HepG2 (cell line): ENCODE data around the gene PDRG1. TPM values are rescaled to one million over a fixed set of nuclear protein-coding genes. Genes with fewer than 3 reads are reported as not detected.

Experiments used
- ARID4A ChIP-seq: sonication (generic); formaldehyde crosslinking; IDR thresholded peaks from 2 replicates; pipeline ENCODE4 v1.5.0; 2020; ENCODE audit warnings: mild to moderate bottlenecking, missing genetic modification reagents, borderline replicate concordance
- ARNT2 ChIP-seq: sonication (generic); formaldehyde crosslinking; IDR thresholded peaks from 2 replicates; pipeline ENCODE4 v1.8.0; 2022; ENCODE audit warnings: mild to moderate bottlenecking, low read depth, missing genetic modification reagents, moderate library complexity
- CAMTA2 ChIP-seq: sonication (generic); formaldehyde crosslinking; IDR thresholded peaks from 2 replicates; pipeline ENCODE4 v1.4.0; 2020; ENCODE audit warnings: mild to moderate bottlenecking, missing genetic modification reagents, borderline replicate concordance
- CHCHD3 ChIP-seq: sonication (generic); formaldehyde crosslinking; IDR thresholded peaks from 2 replicates; pipeline ENCODE4 v1.8.0; 2022; ENCODE audit warnings: mild to moderate bottlenecking, missing genetic modification reagents, moderate library complexity
- DMTF1 ChIP-seq: sonication (generic); formaldehyde crosslinking; IDR thresholded peaks from 2 replicates; pipeline ENCODE4 v1.4.0; 2020; ENCODE audit warnings: mild to moderate bottlenecking, missing genetic modification reagents
- EEA1 ChIP-seq: sonication (generic); formaldehyde crosslinking; IDR thresholded peaks from 2 replicates; pipeline ENCODE4 v1.5.1; 2020; ENCODE audit warnings: mild to moderate bottlenecking, missing genetic modification reagents, borderline replicate concordance
- FOSL2 ChIP-seq: sonication (generic); formaldehyde crosslinking; IDR thresholded peaks from 2 replicates; pipeline ENCODE4 v1.4.0; 2020; ENCODE audit warnings: missing genetic modification reagents
- MAFF ChIP-seq: IDR thresholded peaks from 2 replicates; pipeline ENCODE4 v1.6.1; 2011; ENCODE audit warnings: low read depth, low read length, improper control_type of control experiment
- MLX ChIP-seq: IDR thresholded peaks from 2 replicates; pipeline ENCODE4 v1.6.1; 2016
- PAF1 ChIP-seq: IDR thresholded peaks from 2 replicates; pipeline ENCODE4 v1.6.1; 2016; ENCODE audit warnings: missing genetic modification reagents, missing compliant biosample characterization
- PAXIP1 ChIP-seq: sonication (generic); formaldehyde crosslinking; conservative IDR thresholded peaks from 2 replicates; pipeline ENCODE4 v1.4.0; 2020; ENCODE audit warnings: mild to moderate bottlenecking, missing genetic modification reagents, moderate library complexity
- PRMT3 ChIP-seq: sonication (generic); formaldehyde crosslinking; IDR thresholded peaks from 2 replicates; pipeline ENCODE4 v1.8.1; 2022; ENCODE audit warnings: low read depth, mild to moderate bottlenecking, moderate library complexity, missing genetic modification reagents, borderline replicate concordance
- ZSCAN29 ChIP-seq: sonication (generic); formaldehyde crosslinking; conservative IDR thresholded peaks from 2 replicates; pipeline ENCODE4 v1.4.0; 2020; ENCODE audit warnings: mild to moderate bottlenecking, missing genetic modification reagents
- polyA plus RNA-seq, 8 experiments: library from polyadenylated mRNA; depleted of rRNA in 3 of 8; stranded (reverse) in 7 of 8; unstranded in 1 of 8; fragments of >200 nt; fragmentation: Illumina TruSeq in 4 of 8; extraction: Trizol in 4 of 8; gene quantifications; 2 replicates each; pipeline versions ENCODE4 v1.2.1 to v1.2.3, GENCODE V29; 2011 to 2016; ENCODE audit warnings: low read depth in 4 of 8, missing spikeins in 1 of 8, mixed read lengths in 1 of 8; ENCODE audit not compliant: insufficient read depth in 1 of 8
- total RNA-seq, 5 experiments: library from RNA; depleted of rRNA; stranded (reverse); fragments of >200 nt; fragmentation: Illumina TruSeq; extraction: Trizol; gene quantifications; 2 replicates each; pipeline ENCODE4 v1.2.3, GENCODE V29; 2016; ENCODE audit warnings: low read depth in 1 of 5
- TF ChIP-seq, protein P1 (sequence below): sonication (generic); formaldehyde crosslinking; IDR thresholded peaks from 2 replicates; pipeline ENCODE4 v1.9.0; 2021; ENCODE audit warnings: missing genetic modification reagents, borderline replicate concordance

PDRG1 gene
- total and polyA plus RNA-seq, 2 of the 13 experiments (the other 11 are each of a cell fraction or from before 2014, with no cell fraction given) = 16.6 to 18.0 TPM

DNA sequence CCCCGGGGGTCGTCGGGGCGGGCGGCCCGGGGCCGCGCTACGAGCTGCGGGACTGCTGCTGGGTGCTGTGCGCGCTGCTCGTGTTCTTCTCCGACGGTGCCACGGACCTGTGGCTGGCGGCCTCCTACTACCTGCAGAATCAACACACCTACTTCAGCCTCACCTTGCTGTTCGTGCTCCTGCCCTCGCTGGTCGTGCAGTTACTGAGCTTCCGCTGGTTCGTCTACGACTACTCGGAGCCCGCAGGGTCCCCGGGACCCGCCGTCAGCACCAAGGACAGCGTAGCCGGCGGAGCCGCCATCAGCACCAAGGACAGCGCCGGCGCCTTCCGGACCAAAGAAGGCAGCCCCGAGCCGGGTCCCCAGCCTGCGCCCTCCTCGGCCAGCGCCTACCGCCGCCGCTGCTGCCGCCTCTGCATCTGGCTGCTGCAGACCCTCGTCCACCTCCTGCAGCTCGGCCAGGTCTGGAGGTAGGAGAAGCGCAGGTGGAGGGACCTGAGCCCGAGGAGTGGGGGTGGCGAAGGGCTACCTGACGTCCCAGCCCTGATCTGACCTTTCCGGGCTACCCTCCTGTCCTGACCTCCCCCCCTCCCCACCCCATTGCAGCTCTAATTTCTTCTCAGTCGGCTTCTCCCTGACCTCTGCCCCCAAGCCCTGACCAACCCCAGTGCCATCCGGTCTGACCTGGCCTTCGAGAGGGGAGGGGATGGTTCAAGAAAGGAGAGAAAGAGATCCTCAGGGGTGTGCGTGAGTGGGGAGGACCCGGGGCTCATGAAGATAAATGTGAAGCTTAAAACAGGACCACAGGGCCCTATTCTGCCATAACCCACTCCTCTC lies 16.7 kb upstream of the PDRG1 start (continued):
- TF ChIP-seq PAXIP1 (CRISPR knock-in tag) (peak; percentile 93), CHCHD3 (CRISPR knock-in tag) (peak; percentile 100), FOSL2 (CRISPR knock-in tag) (peak; percentile 97), ARID4A (peak; percentile 100), ZSCAN29 (CRISPR knock-in tag) (peak; percentile 99), PRMT3 (peak; percentile 100), MLX (CRISPR knock-in tag) (peak; percentile 99), DMTF1 (peak; percentile 100), EEA1 (peak; percentile 100), ARNT2 (CRISPR knock-in tag) (peak; percentile 100), PAF1 (CRISPR knock-in tag) (peak; percentile 100), MAFF (no peak), CAMTA2 (peak; percentile 100)
- TF ChIP-seq, protein P1, sequence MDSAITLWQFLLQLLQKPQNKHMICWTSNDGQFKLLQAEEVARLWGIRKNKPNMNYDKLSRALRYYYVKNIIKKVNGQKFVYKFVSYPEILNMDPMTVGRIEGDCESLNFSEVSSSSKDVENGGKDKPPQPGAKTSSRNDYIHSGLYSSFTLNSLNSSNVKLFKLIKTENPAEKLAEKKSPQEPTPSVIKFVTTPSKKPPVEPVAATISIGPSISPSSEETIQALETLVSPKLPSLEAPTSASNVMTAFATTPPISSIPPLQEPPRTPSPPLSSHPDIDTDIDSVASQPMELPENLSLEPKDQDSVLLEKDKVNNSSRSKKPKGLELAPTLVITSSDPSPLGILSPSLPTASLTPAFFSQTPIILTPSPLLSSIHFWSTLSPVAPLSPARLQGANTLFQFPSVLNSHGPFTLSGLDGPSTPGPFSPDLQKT (CRISPR knock-in tag) = peak; percentile 100; the same call in 1 of the 2 replicates
